PFSK-1 (cell line): ENCODE measurements around the gene ID3.

Source experiments
- POLR2AphosphoS5 ChIP-seq: IDR thresholded peaks from 2 replicates; pipeline ENCODE4 v1.6.1; 2012; ENCODE audit warnings: low read depth, mild to moderate bottlenecking, control low read depth, low read length, moderate library complexity
- SIN3A ChIP-seq: IDR thresholded peaks from 2 replicates; pipeline ENCODE4 v1.6.1; 2012; ENCODE audit warnings: mild to moderate bottlenecking, low read length, moderate library complexity, borderline replicate concordance; ENCODE audit not compliant: insufficient read depth
- TAF1 ChIP-seq: IDR thresholded peaks from 2 replicates; pipeline ENCODE4 v1.6.1; 2012; ENCODE audit warnings: low read length, control low read depth, borderline replicate concordance; ENCODE audit not compliant: insufficient read depth
- TF ChIP-seq, protein P1 (sequence below), 2 experiments: IDR thresholded peaks; 2 replicates each; pipeline versions ENCODE4 v1.6.1 to v1.8.0; 2011 to 2012; ENCODE audit warnings: low read depth in 2 of 2, low read length in 2 of 2, control low read depth in 1 of 2, inconsistent platforms in 1 of 2, mild to moderate bottlenecking in 1 of 2, moderate library complexity in 1 of 2; ENCODE audit not compliant: insufficient read depth in 1 of 2

DNA sequence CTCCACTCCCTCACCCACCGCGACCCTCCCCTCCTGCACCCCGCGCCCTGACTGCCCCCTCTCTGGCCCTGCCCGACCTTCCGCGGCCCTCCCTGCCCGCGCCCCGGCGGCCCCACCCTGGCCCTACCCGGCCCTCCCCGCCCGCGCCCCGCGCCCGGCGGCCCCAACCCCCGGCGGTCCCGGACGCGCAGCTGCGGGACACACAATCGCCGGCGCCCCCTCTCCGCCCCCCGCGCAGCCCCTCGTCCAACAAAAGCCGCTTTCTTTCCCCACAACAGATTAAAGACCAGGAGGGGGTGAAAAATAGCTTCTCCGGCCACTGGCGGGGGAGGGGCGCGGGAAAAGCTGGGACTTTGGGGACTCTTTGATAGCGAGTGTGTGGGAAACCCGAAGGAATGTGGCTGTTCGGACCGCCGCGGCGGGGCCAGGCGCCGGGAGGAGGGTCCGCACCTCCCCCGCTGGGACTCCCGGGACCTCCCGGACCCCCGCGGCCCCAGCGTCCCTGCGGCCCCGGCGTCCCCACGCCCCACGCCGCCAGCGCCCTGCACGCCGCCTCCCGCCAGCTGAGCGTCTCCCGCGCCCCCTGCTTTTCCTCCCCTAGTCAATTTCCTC, 8.8 kb upstream of the ID3 start:
- TF ChIP-seq POLR2AphosphoS5 (no peak), SIN3A (no peak), TAF1 (no peak)
- TF ChIP-seq, protein P1, sequence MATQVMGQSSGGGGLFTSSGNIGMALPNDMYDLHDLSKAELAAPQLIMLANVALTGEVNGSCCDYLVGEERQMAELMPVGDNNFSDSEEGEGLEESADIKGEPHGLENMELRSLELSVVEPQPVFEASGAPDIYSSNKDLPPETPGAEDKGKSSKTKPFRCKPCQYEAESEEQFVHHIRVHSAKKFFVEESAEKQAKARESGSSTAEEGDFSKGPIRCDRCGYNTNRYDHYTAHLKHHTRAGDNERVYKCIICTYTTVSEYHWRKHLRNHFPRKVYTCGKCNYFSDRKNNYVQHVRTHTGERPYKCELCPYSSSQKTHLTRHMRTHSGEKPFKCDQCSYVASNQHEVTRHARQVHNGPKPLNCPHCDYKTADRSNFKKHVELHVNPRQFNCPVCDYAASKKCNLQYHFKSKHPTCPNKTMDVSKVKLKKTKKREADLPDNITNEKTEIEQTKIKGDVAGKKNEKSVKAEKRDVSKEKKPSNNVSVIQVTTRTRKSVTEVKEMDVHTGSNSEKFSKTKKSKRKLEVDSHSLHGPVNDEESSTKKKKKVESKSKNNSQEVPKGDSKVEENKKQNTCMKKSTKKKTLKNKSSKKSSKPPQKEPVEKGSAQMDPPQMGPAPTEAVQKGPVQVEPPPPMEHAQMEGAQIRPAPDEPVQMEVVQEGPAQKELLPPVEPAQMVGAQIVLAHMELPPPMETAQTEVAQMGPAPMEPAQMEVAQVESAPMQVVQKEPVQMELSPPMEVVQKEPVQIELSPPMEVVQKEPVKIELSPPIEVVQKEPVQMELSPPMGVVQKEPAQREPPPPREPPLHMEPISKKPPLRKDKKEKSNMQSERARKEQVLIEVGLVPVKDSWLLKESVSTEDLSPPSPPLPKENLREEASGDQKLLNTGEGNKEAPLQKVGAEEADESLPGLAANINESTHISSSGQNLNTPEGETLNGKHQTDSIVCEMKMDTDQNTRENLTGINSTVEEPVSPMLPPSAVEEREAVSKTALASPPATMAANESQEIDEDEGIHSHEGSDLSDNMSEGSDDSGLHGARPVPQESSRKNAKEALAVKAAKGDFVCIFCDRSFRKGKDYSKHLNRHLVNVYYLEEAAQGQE (IDR thresholded peaks at IDR 0.05; ENCODE audit: insufficient read depth in 1 of 2, low read depth in 2 of 2, low read length in 2 of 2), result no peak
